Measurements from ENCODE around the gene TECR.

Gene TECR

GRCh38 chr19:14510311-14511228, 18.8 kb upstream of the TECR start:
- FAIRE-seq, result no peak

GRCh38 chr19:14511229-14511593, 18.2 kb upstream of the TECR start:
- no peak for FAIRE-seq

GRCh38 chr19:14512406-14512961, 16.9 kb upstream of the TECR start:
- FAIRE-seq, result no peak

- FAIRE-seq, result no peak
These were observed 15.1 kb upstream of the TECR start for GRCh38 chr19:14514215-14514863.

GRCh38 chr19:14515501-14516047, 13.8 kb upstream of the TECR start:
- FAIRE-seq, result no peak

GRCh38 chr19:14516048-14516534, 13.3 kb upstream of the TECR start:
- FAIRE-seq, result no peak

GRCh38 chr19:14516746-14517438, 12.5 kb upstream of the TECR start:
- no peak for FAIRE-seq

GRCh38 chr19:14517446-14517839, 12.0 kb upstream of the TECR start:
- FAIRE-seq, result no peak

- no peak for FAIRE-seq
These were observed 11.4 kb upstream of the TECR start, which contains the start of gene DNAJB1 for GRCh38 chr19:14517840-14518505. Gene DNAJB1 (minus strand): TSS chr19:14518397. CDS start chr19:14518349, 48 bp downstream.

- FAIRE-seq, result no peak
These were observed 10.0 kb upstream of the TECR start for GRCh38 chr19:14519245-14519859.

GRCh38 chr19:14519860-14520407, 9.5 kb upstream of the TECR start:
- no peak for FAIRE-seq

GRCh38 chr19:14520543-14520942, 8.9 kb upstream of the TECR start:
- FAIRE-seq, result no peak

GRCh38 chr19:14525729-14526128, 3.7 kb upstream of the TECR start:
- FAIRE-seq, result no peak

GRCh38 chr19:14526423-14526822, 3.0 kb upstream of the TECR start:
- FAIRE-seq, result no peak

- no peak for FAIRE-seq
These were observed 758 bp upstream of the TECR start for GRCh38 chr19:14528419-14529253.

GRCh38 chr19:14530005-14530348, 583 bp downstream of the TECR start:
- FAIRE-seq, result no peak

- no peak for FAIRE-seq
These were observed 1.1 kb downstream of the TECR start for GRCh38 chr19:14530506-14530905.

- no peak for FAIRE-seq
These were observed 4.1 kb downstream of the TECR start for GRCh38 chr19:14533450-14533849.

GRCh38 chr19:14536926-14537692, 7.7 kb downstream of the TECR start:
- FAIRE-seq, result no peak
